H1 (cell line): ENCODE measurements around the gene RPL39L. TPM values are rescaled to one million over a fixed set of nuclear protein-coding genes. Genes with fewer than 3 reads are reported as not detected.

ENCODE experiments used
- CTCF ChIA-PET: fragments of 300-600 bp; sonication (Branson Sonifier 250); formaldehyde crosslinking; loops from one replicate; lab custom pipeline; 2021; ENCODE audit not compliant: partially characterized antibody; lab: Charles Lee
- POLR2A ChIA-PET: fragments of 300-600 bp; sonication (Branson Sonifier 250); formaldehyde crosslinking; loops from one replicate; lab custom pipeline; 2021; ENCODE audit warnings: inconsistent platforms; ENCODE audit not compliant: partially characterized antibody; lab: Charles Lee
- DNase-seq, 2 experiments: peaks; one replicate each; pipeline versions ENCODE4 v3.0.0 to v3.0.0-alpha.2; 2010 to 2022; ENCODE audit warnings: low spot score in 2 of 2, low read depth in 1 of 2, mixed read lengths in 1 of 2
- FAIRE-seq: peaks from 2 replicates; lab custom pipeline; 2011; peaks lifted over from hg19 to GRCh38; lab: Jason Lieb, UNC
- H2AFZ ChIP-seq: 2 replicates; pipeline ENCODE4 v1.8.1; 2012; ENCODE audit warnings: low read length, inconsistent platforms
- H2AK5ac ChIP-seq: 2 replicates; pipeline ENCODE4 v1.6.1; 2013; ENCODE audit warnings: low read depth, low read length
- H2BK120ac ChIP-seq: replicated peaks from 2 replicates; pipeline ENCODE3; 2013; ENCODE audit warnings: low read depth, low read length, inconsistent platforms
- H2BK12ac ChIP-seq: 2 replicates; pipeline ENCODE4 v1.6.1; 2013; ENCODE audit warnings: low read depth, low read length
- H2BK15ac ChIP-seq: 2 replicates; pipeline ENCODE4 v1.6.1; 2013; ENCODE audit warnings: low read length
- H2BK20ac ChIP-seq: 2 replicates; pipeline ENCODE4 v1.6.1; 2013; ENCODE audit warnings: low read length
- H2BK5ac ChIP-seq: 2 replicates; pipeline ENCODE4 v1.6.1; 2013; ENCODE audit warnings: low read depth, low read length
- H3K14ac ChIP-seq: 2 replicates; pipeline ENCODE4 v1.6.1; 2013; ENCODE audit warnings: inconsistent platforms; ENCODE audit not compliant: insufficient read length
- H3K18ac ChIP-seq: 2 replicates; pipeline ENCODE4 v1.6.1; 2013; ENCODE audit warnings: low read length; ENCODE audit errors: extremely low read depth
- H3K23ac ChIP-seq: 2 replicates; pipeline ENCODE4 v1.6.1; 2013; ENCODE audit warnings: inconsistent platforms; ENCODE audit not compliant: insufficient read length
- H3K23me2 ChIP-seq: 2 replicates; pipeline ENCODE4 v1.6.1; 2013; ENCODE audit warnings: low read depth, low read length
- H3K27ac ChIP-seq: 2 replicates; pipeline ENCODE4 v1.6.1; 2011; ENCODE audit warnings: low read depth, low read length, inconsistent platforms
- H3K27me3 ChIP-seq, 4 experiments: replicated peaks in 1 of 4; 1 replicate in 1 of 4; 2 replicates in 3 of 4; pipeline versions ENCODE4 v1.6.1 to v1.8.1; 2011 to 2013; ENCODE audit warnings: low read length in 3 of 4, mild to moderate bottlenecking in 3 of 4, inconsistent platforms in 2 of 4, mixed read lengths in 2 of 4, moderate library complexity in 1 of 4; ENCODE audit not compliant: control insufficient read depth in 3 of 4, insufficient read depth in 3 of 4; ENCODE audit errors: extremely low read depth in 1 of 4
- H3K36me3 ChIP-seq, 4 experiments: 2 replicates each; pipeline versions ENCODE4 v1.6.1 to v1.8.1; 2011 to 2013; ENCODE audit warnings: mild to moderate bottlenecking in 4 of 4, low read length in 3 of 4, moderate library complexity in 2 of 4, control low read depth in 1 of 4, inconsistent platforms in 1 of 4; ENCODE audit not compliant: insufficient read depth in 4 of 4, control insufficient read depth in 2 of 4
- H3K4ac ChIP-seq: replicated peaks from 2 replicates; pipeline ENCODE3; 2013; ENCODE audit warnings: low read length, low read depth, mixed read lengths, inconsistent platforms; ENCODE audit not compliant: insufficient read length
- H3K4me1 ChIP-seq, 4 experiments: replicated peaks in 1 of 4; 1 replicate in 1 of 4; 2 replicates in 3 of 4; pipeline versions ENCODE4 v1.6.1 to v1.8.1; 2011 to 2013; ENCODE audit warnings: low read length in 3 of 4, inconsistent platforms in 2 of 4, mixed read lengths in 1 of 4; ENCODE audit not compliant: insufficient read depth in 4 of 4, control insufficient read depth in 3 of 4
- H3K4me2 ChIP-seq, 2 experiments: 2 replicates each; pipeline versions ENCODE4 v1.6.1 to v1.8.1; 2011 to 2013; ENCODE audit warnings: low read depth in 2 of 2, low read length in 2 of 2, control low read depth in 1 of 2, inconsistent platforms in 1 of 2, mild to moderate bottlenecking in 1 of 2; ENCODE audit not compliant: insufficient read depth in 1 of 2
- H3K4me3 ChIP-seq, 4 experiments: fragments of 200-600, 300-600 bp in 1 of 4; sonication (generic), shearing (Covaris generic), sonication (Bioruptor Twin) in 1 of 4; 2 replicates each; pipeline versions ENCODE4 v1.5.1 to v1.8.1; 2011 to 2016; ENCODE audit warnings: low read length in 4 of 4, low read depth in 3 of 4, control low read depth in 2 of 4, inconsistent platforms in 2 of 4, mild to moderate bottlenecking in 2 of 4, mixed read lengths in 1 of 4, moderate library complexity in 1 of 4; ENCODE audit not compliant: insufficient read depth in 2 of 4; ENCODE audit errors: extremely low read depth in 1 of 4
- H3K56ac ChIP-seq: replicated peaks from 2 replicates; pipeline ENCODE3; 2013; ENCODE audit warnings: low read depth, mild to moderate bottlenecking, mixed read lengths, low read length, inconsistent platforms; ENCODE audit not compliant: insufficient read length
- H3K79me1 ChIP-seq: 2 replicates; pipeline ENCODE4 v1.6.1; 2013; ENCODE audit warnings: low read depth, low read length, control low read depth
- H3K79me2 ChIP-seq, 2 experiments: 2 replicates each; pipeline versions ENCODE4 v1.6.1 to v1.8.1; 2012 to 2013; ENCODE audit warnings: low read length in 2 of 2, mild to moderate bottlenecking in 2 of 2, inconsistent platforms in 1 of 2; ENCODE audit not compliant: insufficient read depth in 2 of 2, control insufficient read depth in 1 of 2
- H3K9ac ChIP-seq, 4 experiments: replicated peaks in 1 of 4; 1 replicate in 1 of 4; 2 replicates in 3 of 4; pipeline versions ENCODE4 v1.6.1 to v1.8.1; 2011 to 2013; ENCODE audit warnings: low read depth in 3 of 4, low read length in 3 of 4, control low read depth in 2 of 4, mild to moderate bottlenecking in 2 of 4, moderate library complexity in 2 of 4, inconsistent platforms in 1 of 4; ENCODE audit errors: extremely low read depth in 1 of 4
- H3K9me3 ChIP-seq, 2 experiments: 2 replicates each; pipeline versions ENCODE4 v1.6.1 to v1.8.1; 2012 to 2013; ENCODE audit warnings: mild to moderate bottlenecking in 2 of 2, moderate library complexity in 2 of 2, control low read depth in 1 of 2, inconsistent platforms in 1 of 2, low read depth in 1 of 2, low read length in 1 of 2, mixed read lengths in 1 of 2; ENCODE audit not compliant: insufficient read depth in 2 of 2
- H4K20me1 ChIP-seq, 2 experiments: replicated peaks in 1 of 2; 2 replicates each; pipeline versions ENCODE3 to v1.8.1; 2011 to 2013; ENCODE audit warnings: inconsistent platforms in 2 of 2, low read length in 2 of 2, mild to moderate bottlenecking in 1 of 2; ENCODE audit not compliant: insufficient read depth in 2 of 2, control insufficient read depth in 1 of 2
- H4K5ac ChIP-seq: 2 replicates; pipeline ENCODE4 v1.6.1; 2013; ENCODE audit warnings: low read length, low read depth, mixed read lengths, inconsistent platforms; ENCODE audit not compliant: insufficient read length
- H4K8ac ChIP-seq: 2 replicates; pipeline ENCODE4 v1.8.0; 2013; ENCODE audit warnings: mild to moderate bottlenecking, moderate library complexity, low read length, inconsistent platforms; ENCODE audit not compliant: insufficient read depth; ENCODE audit errors: extremely low read depth
- H4K91ac ChIP-seq: replicated peaks from 2 replicates; pipeline ENCODE3; 2013; ENCODE audit warnings: low read length, mixed read lengths, inconsistent platforms; ENCODE audit not compliant: insufficient read length
- CHD2 ChIP-seq: IDR thresholded peaks from 2 replicates; pipeline ENCODE4 v1.6.1; 2012; ENCODE audit warnings: low read length, improper control_type of control experiment
- JUND ChIP-seq: IDR thresholded peaks from 2 replicates; pipeline ENCODE4 v1.6.1; 2011; ENCODE audit warnings: mild to moderate bottlenecking, improper control_type of control experiment, low read length
- ZNF274 ChIP-seq: IDR thresholded peaks from 2 replicates; pipeline ENCODE4 v1.7.0; 2012; ENCODE audit warnings: low read length, borderline replicate concordance; ENCODE audit errors: extremely low read depth
- WGBS, 2 experiments: shearing (Covaris generic) in 1 of 2; methylation state at CpG; one replicate each; pipeline versions ENCODE4 v1.1.6 to v1.1.7; 2013 to 2015; ENCODE audit warnings: low lambda C conversion rate in 2 of 2, mixed read lengths in 2 of 2, inconsistent platforms in 1 of 2, low coverage in 1 of 2, missing lambda C conversion rate in 1 of 2; ENCODE audit not compliant: insufficient replicate concordance in 2 of 2, insufficient coverage in 1 of 2, insufficient read length in 1 of 2; ENCODE audit errors: extremely low coverage in 1 of 2, missing lambda C conversion rate in 1 of 2; 5-methylcytosine and 5-hydroxymethylcytosine counted together
- polyA plus RNA-seq, 7 experiments: library from polyadenylated mRNA; depleted of rRNA in 3 of 7; stranded (reverse) in 5 of 7; unstranded in 2 of 7; fragments of >200 nt in 5 of 7; fragments of 200-250 nt in 2 of 7; gene quantifications; 1 replicate in 5 of 7; 2 replicates in 1 of 7; 4 replicates in 1 of 7; pipeline versions ENCODE4 v1.2.1 to v1.2.3, GENCODE V29; 2011 to 2013; ENCODE audit warnings: missing spikeins in 2 of 7, mixed read lengths in 2 of 7
- total RNA-seq: library from RNA; stranded (reverse); fragmentation: NEBNext Ultra II Directional; extraction: Animal tissue kit (Norgen Biotek cat#: 25700); gene quantifications from 2 replicates; pipeline ENCODE4 v1.2.1, GENCODE V29; 2021
- TF ChIP-seq, protein P1 (sequence below), 3 experiments: IDR thresholded peaks; 1 replicate in 2 of 3; 2 replicates in 1 of 3; pipeline versions ENCODE4 v1.5.1 to v1.6.1; 2011; ENCODE audit warnings: low read length in 3 of 3, mild to moderate bottlenecking in 3 of 3, inconsistent platforms in 2 of 3, low read depth in 1 of 3, moderate library complexity in 1 of 3; ENCODE audit not compliant: insufficient read depth in 1 of 3; ENCODE audit errors: control extremely low read depth in 1 of 3

RPL39L gene
- total and polyA plus RNA-seq, 2 of the 8 experiments (the other 6 are each of a cell fraction or from before 2014, with no cell fraction given): 51.8 to 67.7 TPM

DNA sequence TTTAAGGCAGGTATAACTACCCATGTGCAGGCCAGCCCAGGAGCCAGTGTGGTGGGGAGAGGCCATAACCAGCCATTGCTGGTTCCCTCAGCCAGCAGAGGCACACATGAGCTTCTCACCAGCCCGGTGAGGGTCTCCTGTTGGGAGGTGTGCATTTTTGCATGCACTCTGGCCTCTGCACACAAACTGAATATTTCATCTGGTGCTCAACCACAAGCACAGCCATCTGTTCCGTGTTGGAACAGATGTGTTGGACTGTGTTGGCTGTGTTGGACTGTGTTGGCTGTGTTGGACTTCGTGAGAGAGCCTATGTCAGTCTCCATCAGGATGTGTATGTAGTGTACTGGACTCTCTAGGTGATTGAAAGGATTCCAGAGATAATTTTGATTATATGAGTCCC, 67.2 kb downstream of the RPL39L start:
- ChIA-PET POLR2A (no interaction called here), CTCF (interaction anchor here (0.8 kb wide), 1 partner anchor 51 kb away, joined by 3 read pairs; no protein-coding TSS in a partner anchor)
- Histone ChIP-seq H3K23me2 (no peaks in the 10 kb centered on the region), H4K8ac (no peak overlapping the region), H3K56ac (no peak overlapping the region), H3K4me2 (no peak overlapping the region), H3K14ac (no peak overlapping the region), H2BK12ac (no peak overlapping the region), H3K23ac (no peak overlapping the region), H2AFZ (no peak overlapping the region), H2BK15ac (no peak overlapping the region), H4K91ac (no peak overlapping the region), H3K4ac (no peak overlapping the region), H3K9ac (no peak overlapping the region), H2BK20ac (no peak overlapping the region), H2BK120ac (no peak overlapping the region), H3K36me3 (peaks cover 6 to 62% (median 27%) of the 10 kb centered on the region in 4 experiments; a peak in 7 of 8 replicates), H3K79me2 (peaks cover 0 to 2% of the 10 kb centered on the region in 2 experiments; a peak in 1 of 4 replicates), H3K27me3 (no peaks in the 10 kb centered on the region), H3K79me1 (no peaks in the 10 kb centered on the region), H3K9me3 (no peaks in the 10 kb centered on the region), H4K5ac (no peak overlapping the region), H2BK5ac (0 out of 2 replicates have a peak overlapping the region, but pooled peaks have one; percentile 38), H4K20me1 (peaks cover 0 to 2% of the 10 kb centered on the region in 2 experiments), H3K18ac (0 out of 2 replicates have a peak overlapping the region, but pooled peaks have one; percentile 7), H2AK5ac (no peak overlapping the region), H3K27ac (no peak overlapping the region), H3K4me1 (peaks cover 0 to 5% (median 1%) of the 10 kb centered on the region in 4 experiments; a peak in 2 of 7 replicates), H3K4me3 (no peak overlapping the region)
- no peak for DNase-seq
- 86% methylated on average over 3 of the region's 3 CpGs; no CpG with 5 or more reads in 1 of the 2 experiments for WGBS, 2 experiments
- no peak for FAIRE-seq
- no peak for TF ChIP-seq ZNF274
- TF ChIP-seq CHD2: no peak
- TF ChIP-seq, protein P1, sequence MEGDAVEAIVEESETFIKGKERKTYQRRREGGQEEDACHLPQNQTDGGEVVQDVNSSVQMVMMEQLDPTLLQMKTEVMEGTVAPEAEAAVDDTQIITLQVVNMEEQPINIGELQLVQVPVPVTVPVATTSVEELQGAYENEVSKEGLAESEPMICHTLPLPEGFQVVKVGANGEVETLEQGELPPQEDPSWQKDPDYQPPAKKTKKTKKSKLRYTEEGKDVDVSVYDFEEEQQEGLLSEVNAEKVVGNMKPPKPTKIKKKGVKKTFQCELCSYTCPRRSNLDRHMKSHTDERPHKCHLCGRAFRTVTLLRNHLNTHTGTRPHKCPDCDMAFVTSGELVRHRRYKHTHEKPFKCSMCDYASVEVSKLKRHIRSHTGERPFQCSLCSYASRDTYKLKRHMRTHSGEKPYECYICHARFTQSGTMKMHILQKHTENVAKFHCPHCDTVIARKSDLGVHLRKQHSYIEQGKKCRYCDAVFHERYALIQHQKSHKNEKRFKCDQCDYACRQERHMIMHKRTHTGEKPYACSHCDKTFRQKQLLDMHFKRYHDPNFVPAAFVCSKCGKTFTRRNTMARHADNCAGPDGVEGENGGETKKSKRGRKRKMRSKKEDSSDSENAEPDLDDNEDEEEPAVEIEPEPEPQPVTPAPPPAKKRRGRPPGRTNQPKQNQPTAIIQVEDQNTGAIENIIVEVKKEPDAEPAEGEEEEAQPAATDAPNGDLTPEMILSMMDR (IDR thresholded peaks at IDR 0.05; ENCODE audit: control extremely low read depth in 1 of 3, insufficient read depth in 1 of 3, low read depth in 1 of 3, low read length in 3 of 3): peak in 1 of 3 experiments; percentile 1; a peak in 1 of 4 replicates
- no peak for TF ChIP-seq JUND
